ENCODE results near the gene MAL.

The MAL gene

GRCh38 chr2:95062242-95063085, 37.0 kb downstream of the MAL start:
- no peaks in the 10 kb centered on the region for H3K9me3 ChIP-seq (replicated peaks; ENCODE audit: low read length)
- no peaks in the 10 kb centered on the region for H3K36me3 ChIP-seq (ENCODE audit: insufficient read depth, low read length)
- H3K27me3 ChIP-seq (ENCODE audit: control insufficient read depth, insufficient read depth, low read length): peaks cover 57% of the 10 kb centered on the region
- no peak overlapping the region for H3K4me3 ChIP-seq (ENCODE audit: low read length)
- no peak overlapping the region for H3K9ac ChIP-seq (ENCODE audit: low read depth, low read length)
- H3K4me2 ChIP-seq (ENCODE audit: low read length): no peak overlapping the region
- H3K4me1 ChIP-seq (ENCODE audit: control insufficient read depth, insufficient read depth, low read length): peaks cover under 1% of the 10 kb centered on the region

- H3K36me3 ChIP-seq (ENCODE audit: insufficient read depth, low read length): no peaks in the 10 kb centered on the region
- no peaks in the 10 kb centered on the region for H3K4me1 ChIP-seq (ENCODE audit: control insufficient read depth, insufficient read depth, low read length)
- H3K4me2 ChIP-seq (ENCODE audit: low read length): no peak overlapping the region
- H3K9me3 ChIP-seq (replicated peaks; ENCODE audit: low read length): no peaks in the 10 kb centered on the region
- H3K4me3 ChIP-seq (ENCODE audit: low read length): no peak overlapping the region
- no peak overlapping the region for H3K9ac ChIP-seq (ENCODE audit: low read depth, low read length)
- peaks cover 58% of the 10 kb centered on the region for H3K27me3 ChIP-seq (ENCODE audit: control insufficient read depth, insufficient read depth, low read length)
Observed at GRCh38 chr2:95063086-95063958, 37.8 kb downstream of the MAL start.

- H3K9me3 ChIP-seq (replicated peaks; ENCODE audit: low read length): no peaks in the 10 kb centered on the region
- no peak overlapping the region for H3K4me3 ChIP-seq (ENCODE audit: low read length)
- no peaks in the 10 kb centered on the region for H3K36me3 ChIP-seq (ENCODE audit: insufficient read depth, low read length)
- H3K9ac ChIP-seq (ENCODE audit: low read depth, low read length): no peak overlapping the region
- no peaks in the 10 kb centered on the region for H3K4me1 ChIP-seq (ENCODE audit: control insufficient read depth, insufficient read depth, low read length)
- peaks cover 36% of the 10 kb centered on the region for H3K27me3 ChIP-seq (ENCODE audit: control insufficient read depth, insufficient read depth, low read length)
- H3K4me2 ChIP-seq (ENCODE audit: low read length): no peak overlapping the region
Observed at GRCh38 chr2:95068256-95068655, 42.7 kb downstream of the MAL start.

GRCh38 chr2:95069465-95069864, 44.0 kb downstream of the MAL start:
- no peaks in the 10 kb centered on the region for H3K4me1 ChIP-seq (ENCODE audit: control insufficient read depth, insufficient read depth, low read length)
- H3K4me2 ChIP-seq (ENCODE audit: low read length): no peak overlapping the region
- no peak overlapping the region for H3K9ac ChIP-seq (ENCODE audit: low read depth, low read length)
- H3K36me3 ChIP-seq (ENCODE audit: insufficient read depth, low read length): no peaks in the 10 kb centered on the region
- peaks cover 42% of the 10 kb centered on the region for H3K27me3 ChIP-seq (ENCODE audit: control insufficient read depth, insufficient read depth, low read length)
- no peak overlapping the region for H3K4me3 ChIP-seq (ENCODE audit: low read length)
- no peaks in the 10 kb centered on the region for H3K9me3 ChIP-seq (replicated peaks; ENCODE audit: low read length)

- no peaks in the 10 kb centered on the region for H3K36me3 ChIP-seq (ENCODE audit: insufficient read depth, low read length)
- no peaks in the 10 kb centered on the region for H3K9me3 ChIP-seq (replicated peaks; ENCODE audit: low read length)
- peaks cover 59% of the 10 kb centered on the region for H3K27me3 ChIP-seq (ENCODE audit: control insufficient read depth, insufficient read depth, low read length)
- peaks cover 4% of the 10 kb centered on the region for H3K4me1 ChIP-seq (ENCODE audit: control insufficient read depth, insufficient read depth, low read length)
- no peak overlapping the region for H3K9ac ChIP-seq (ENCODE audit: low read depth, low read length)
- no peak overlapping the region for H3K4me2 ChIP-seq (ENCODE audit: low read length)
- no peak overlapping the region for H3K4me3 ChIP-seq (ENCODE audit: low read length)
Observed at GRCh38 chr2:95071856-95072255, 46.3 kb downstream of the MAL start.

GRCh38 chr2:95072424-95072823, 46.9 kb downstream of the MAL start:
- Histone ChIP-seq H3K27me3 (ENCODE audit: control insufficient read depth, insufficient read depth, low read length) (peaks cover 65% of the 10 kb centered on the region), H3K4me2 (ENCODE audit: low read length) (no peak overlapping the region), H3K4me3 (ENCODE audit: low read length) (no peak overlapping the region), H3K9me3 (replicated peaks; ENCODE audit: low read length) (no peaks in the 10 kb centered on the region), H3K36me3 (ENCODE audit: insufficient read depth, low read length) (no peaks in the 10 kb centered on the region), H3K9ac (ENCODE audit: low read depth, low read length) (no peak overlapping the region), H3K4me1 (ENCODE audit: control insufficient read depth, insufficient read depth, low read length) (peaks cover 5% of the 10 kb centered on the region)

- peaks cover 5% of the 10 kb centered on the region for H3K4me1 ChIP-seq (ENCODE audit: control insufficient read depth, insufficient read depth, low read length)
- H3K4me3 ChIP-seq (ENCODE audit: low read length): no peak overlapping the region
- H3K36me3 ChIP-seq (ENCODE audit: insufficient read depth, low read length): no peaks in the 10 kb centered on the region
- H3K27me3 ChIP-seq (ENCODE audit: control insufficient read depth, insufficient read depth, low read length): peaks cover 78% of the 10 kb centered on the region
- no peaks in the 10 kb centered on the region for H3K9me3 ChIP-seq (replicated peaks; ENCODE audit: low read length)
- H3K9ac ChIP-seq (ENCODE audit: low read depth, low read length): no peak overlapping the region
- H3K4me2 ChIP-seq (ENCODE audit: low read length): no peak overlapping the region
Observed at GRCh38 chr2:95073856-95074662, 48.6 kb downstream of the MAL start.

GRCh38 chr2:95074663-95075439, 49.3 kb downstream of the MAL start:
- no peak overlapping the region for H3K9ac ChIP-seq (ENCODE audit: low read depth, low read length)
- no peaks in the 10 kb centered on the region for H3K9me3 ChIP-seq (replicated peaks; ENCODE audit: low read length)
- no peak overlapping the region for H3K4me3 ChIP-seq (ENCODE audit: low read length)
- peaks cover 5% of the 10 kb centered on the region for H3K4me1 ChIP-seq (ENCODE audit: control insufficient read depth, insufficient read depth, low read length)
- H3K36me3 ChIP-seq (ENCODE audit: insufficient read depth, low read length): no peaks in the 10 kb centered on the region
- no peak overlapping the region for H3K4me2 ChIP-seq (ENCODE audit: low read length)
- H3K27me3 ChIP-seq (ENCODE audit: control insufficient read depth, insufficient read depth, low read length): peaks cover 76% of the 10 kb centered on the region

- peaks cover 76% of the 10 kb centered on the region for H3K27me3 ChIP-seq (ENCODE audit: control insufficient read depth, insufficient read depth, low read length)
- no peak overlapping the region for H3K4me2 ChIP-seq (ENCODE audit: low read length)
- H3K4me1 ChIP-seq (ENCODE audit: control insufficient read depth, insufficient read depth, low read length): peaks cover 5% of the 10 kb centered on the region
- H3K4me3 ChIP-seq (ENCODE audit: low read length): no peak overlapping the region
- no peaks in the 10 kb centered on the region for H3K9me3 ChIP-seq (replicated peaks; ENCODE audit: low read length)
- no peaks in the 10 kb centered on the region for H3K36me3 ChIP-seq (ENCODE audit: insufficient read depth, low read length)
- H3K9ac ChIP-seq (ENCODE audit: low read depth, low read length): no peak overlapping the region
Observed at GRCh38 chr2:95075440-95076132, 50.1 kb downstream of the MAL start.

- Histone ChIP-seq H3K4me1 (ENCODE audit: control insufficient read depth, insufficient read depth, low read length) (peaks cover 5% of the 10 kb centered on the region), H3K9me3 (replicated peaks; ENCODE audit: low read length) (no peaks in the 10 kb centered on the region), H3K27me3 (ENCODE audit: control insufficient read depth, insufficient read depth, low read length) (peaks cover 70% of the 10 kb centered on the region), H3K36me3 (ENCODE audit: insufficient read depth, low read length) (no peaks in the 10 kb centered on the region), H3K4me3 (ENCODE audit: low read length) (peak overlapping the region; percentile 65), H3K9ac (ENCODE audit: low read depth, low read length) (no peak overlapping the region), H3K4me2 (ENCODE audit: low read length) (peak overlapping the region; percentile 88)
Observed at GRCh38 chr2:95076705-95077529, 51.4 kb downstream of the MAL start.
